ENCODE data around the gene IQCM.

DNA sequence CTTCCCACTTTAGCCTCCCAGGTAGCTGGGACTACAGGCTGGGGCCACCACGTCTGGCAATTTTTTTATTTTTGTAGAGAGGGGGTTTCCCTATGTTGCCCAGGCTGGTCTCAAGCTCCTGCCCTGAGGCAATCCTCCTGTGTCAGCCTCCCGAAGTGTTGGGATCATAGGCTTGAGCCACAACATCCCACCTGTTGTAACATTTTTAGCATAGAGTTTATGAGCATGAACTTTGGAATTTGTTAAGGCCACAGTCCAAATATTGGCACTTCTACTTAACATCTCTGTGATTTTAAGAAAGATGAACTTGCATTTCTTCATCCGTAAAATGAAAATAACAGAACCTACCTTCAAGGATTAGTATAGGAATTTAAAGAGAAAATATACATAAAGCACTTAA is 445.6 kb downstream of the IQCM start:
- TF ChIP-seq, protein P1, sequence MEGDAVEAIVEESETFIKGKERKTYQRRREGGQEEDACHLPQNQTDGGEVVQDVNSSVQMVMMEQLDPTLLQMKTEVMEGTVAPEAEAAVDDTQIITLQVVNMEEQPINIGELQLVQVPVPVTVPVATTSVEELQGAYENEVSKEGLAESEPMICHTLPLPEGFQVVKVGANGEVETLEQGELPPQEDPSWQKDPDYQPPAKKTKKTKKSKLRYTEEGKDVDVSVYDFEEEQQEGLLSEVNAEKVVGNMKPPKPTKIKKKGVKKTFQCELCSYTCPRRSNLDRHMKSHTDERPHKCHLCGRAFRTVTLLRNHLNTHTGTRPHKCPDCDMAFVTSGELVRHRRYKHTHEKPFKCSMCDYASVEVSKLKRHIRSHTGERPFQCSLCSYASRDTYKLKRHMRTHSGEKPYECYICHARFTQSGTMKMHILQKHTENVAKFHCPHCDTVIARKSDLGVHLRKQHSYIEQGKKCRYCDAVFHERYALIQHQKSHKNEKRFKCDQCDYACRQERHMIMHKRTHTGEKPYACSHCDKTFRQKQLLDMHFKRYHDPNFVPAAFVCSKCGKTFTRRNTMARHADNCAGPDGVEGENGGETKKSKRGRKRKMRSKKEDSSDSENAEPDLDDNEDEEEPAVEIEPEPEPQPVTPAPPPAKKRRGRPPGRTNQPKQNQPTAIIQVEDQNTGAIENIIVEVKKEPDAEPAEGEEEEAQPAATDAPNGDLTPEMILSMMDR (IDR thresholded peaks at IDR 0.05), result no peak
- TF ChIP-seq, protein P2, sequence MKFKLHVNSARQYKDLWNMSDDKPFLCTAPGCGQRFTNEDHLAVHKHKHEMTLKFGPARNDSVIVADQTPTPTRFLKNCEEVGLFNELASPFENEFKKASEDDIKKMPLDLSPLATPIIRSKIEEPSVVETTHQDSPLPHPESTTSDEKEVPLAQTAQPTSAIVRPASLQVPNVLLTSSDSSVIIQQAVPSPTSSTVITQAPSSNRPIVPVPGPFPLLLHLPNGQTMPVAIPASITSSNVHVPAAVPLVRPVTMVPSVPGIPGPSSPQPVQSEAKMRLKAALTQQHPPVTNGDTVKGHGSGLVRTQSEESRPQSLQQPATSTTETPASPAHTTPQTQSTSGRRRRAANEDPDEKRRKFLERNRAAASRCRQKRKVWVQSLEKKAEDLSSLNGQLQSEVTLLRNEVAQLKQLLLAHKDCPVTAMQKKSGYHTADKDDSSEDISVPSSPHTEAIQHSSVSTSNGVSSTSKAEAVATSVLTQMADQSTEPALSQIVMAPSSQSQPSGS (CRISPR knock-in tag; IDR thresholded peaks at IDR 0.05; ENCODE audit: borderline replicate concordance, low read depth), result no peak
- TF ChIP-seq, protein P3, sequence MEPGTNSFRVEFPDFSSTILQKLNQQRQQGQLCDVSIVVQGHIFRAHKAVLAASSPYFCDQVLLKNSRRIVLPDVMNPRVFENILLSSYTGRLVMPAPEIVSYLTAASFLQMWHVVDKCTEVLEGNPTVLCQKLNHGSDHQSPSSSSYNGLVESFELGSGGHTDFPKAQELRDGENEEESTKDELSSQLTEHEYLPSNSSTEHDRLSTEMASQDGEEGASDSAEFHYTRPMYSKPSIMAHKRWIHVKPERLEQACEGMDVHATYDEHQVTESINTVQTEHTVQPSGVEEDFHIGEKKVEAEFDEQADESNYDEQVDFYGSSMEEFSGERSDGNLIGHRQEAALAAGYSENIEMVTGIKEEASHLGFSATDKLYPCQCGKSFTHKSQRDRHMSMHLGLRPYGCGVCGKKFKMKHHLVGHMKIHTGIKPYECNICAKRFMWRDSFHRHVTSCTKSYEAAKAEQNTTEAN (CRISPR knock-in tag; IDR thresholded peaks at IDR 0.05), result no peak
- TF ChIP-seq JUN (CRISPR knock-in tag; IDR thresholded peaks at IDR 0.05), result no peak
- no peak for TF ChIP-seq TEAD4 (CRISPR knock-in tag; IDR thresholded peaks at IDR 0.05)
- TF ChIP-seq TCF7 (CRISPR knock-in tag; IDR thresholded peaks at IDR 0.05; ENCODE audit: low read depth), result no peak
- TF ChIP-seq, protein P4, sequence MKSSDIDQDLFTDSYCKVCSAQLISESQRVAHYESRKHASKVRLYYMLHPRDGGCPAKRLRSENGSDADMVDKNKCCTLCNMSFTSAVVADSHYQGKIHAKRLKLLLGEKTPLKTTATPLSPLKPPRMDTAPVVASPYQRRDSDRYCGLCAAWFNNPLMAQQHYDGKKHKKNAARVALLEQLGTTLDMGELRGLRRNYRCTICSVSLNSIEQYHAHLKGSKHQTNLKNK (CRISPR knock-in tag; IDR thresholded peaks at IDR 0.05), result no peak
- TF ChIP-seq, protein P5, sequence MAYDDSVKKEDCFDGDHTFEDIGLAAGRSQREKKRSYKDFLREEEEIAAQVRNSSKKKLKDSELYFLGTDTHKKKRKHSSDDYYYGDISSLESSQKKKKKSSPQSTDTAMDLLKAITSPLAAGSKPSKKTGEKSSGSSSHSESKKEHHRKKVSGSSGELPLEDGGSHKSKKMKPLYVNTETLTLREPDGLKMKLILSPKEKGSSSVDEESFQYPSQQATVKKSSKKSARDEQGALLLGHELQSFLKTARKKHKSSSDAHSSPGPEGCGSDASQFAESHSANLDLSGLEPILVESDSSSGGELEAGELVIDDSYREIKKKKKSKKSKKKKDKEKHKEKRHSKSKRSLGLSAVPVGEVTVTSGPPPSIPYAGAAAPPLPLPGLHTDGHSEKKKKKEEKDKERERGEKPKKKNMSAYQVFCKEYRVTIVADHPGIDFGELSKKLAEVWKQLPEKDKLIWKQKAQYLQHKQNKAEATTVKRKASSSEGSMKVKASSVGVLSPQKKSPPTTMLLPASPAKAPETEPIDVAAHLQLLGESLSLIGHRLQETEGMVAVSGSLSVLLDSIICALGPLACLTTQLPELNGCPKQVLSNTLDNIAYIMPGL (CRISPR knock-in tag; IDR thresholded peaks at IDR 0.05), result no peak
- TF ChIP-seq FOXP1 (CRISPR knock-in tag; IDR thresholded peaks at IDR 0.05; ENCODE audit: borderline replicate concordance), result no peak
- no peak for TF ChIP-seq SP1 (CRISPR knock-in tag; conservative IDR thresholded peaks at IDR 0.05)
- no peak for TF ChIP-seq ZBTB21 (CRISPR knock-in tag; IDR thresholded peaks at IDR 0.05; ENCODE audit: borderline replicate concordance)
- TF ChIP-seq, protein P6, sequence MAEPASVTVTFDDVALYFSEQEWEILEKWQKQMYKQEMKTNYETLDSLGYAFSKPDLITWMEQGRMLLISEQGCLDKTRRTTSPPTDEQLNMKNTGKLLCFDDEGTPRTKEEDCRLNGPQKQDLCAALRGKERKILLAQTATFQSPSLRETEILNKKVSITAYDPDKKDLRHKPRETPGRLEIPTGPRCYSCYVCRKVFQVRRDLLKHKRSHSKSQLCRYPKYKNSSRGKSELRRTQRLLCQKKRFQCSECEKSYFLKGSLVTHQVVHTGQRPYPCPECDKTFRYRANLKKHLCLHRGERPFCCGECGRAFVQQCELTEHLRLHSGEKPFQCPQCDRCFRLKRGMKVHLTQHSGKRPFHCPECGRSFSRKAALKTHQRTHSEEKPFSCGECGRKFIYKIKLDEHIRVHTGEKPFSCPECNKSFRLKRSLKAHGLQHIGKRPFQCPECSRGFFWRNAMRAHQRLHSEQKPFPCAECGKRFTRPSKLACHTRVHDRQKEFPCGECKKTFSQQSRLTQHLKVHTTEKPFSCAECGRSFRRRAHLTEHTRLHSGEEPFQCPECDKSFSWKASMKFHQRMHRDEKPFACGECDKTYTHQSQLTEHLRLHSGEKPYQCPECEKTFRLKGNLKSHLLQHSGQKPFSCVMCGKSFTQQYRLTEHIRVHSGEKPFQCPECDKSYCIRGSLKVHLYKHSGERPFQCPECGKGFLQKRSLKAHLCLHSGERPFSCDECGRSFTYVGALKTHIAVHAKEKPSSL (CRISPR knock-in tag; conservative IDR thresholded peaks at IDR 0.05), result no peak
